ENCODE results near the gene P2RX7.

P2RX7 gene

GRCh38 chr12:121132601-121133481, at the start of gene P2RX7:
TSS of gene P2RX7 (plus strand) at chr12:121132876. CDS start at chr12:121132971, 95 bp downstream.
- H3K27ac ChIP-seq: peak within 1 kb of the TSS; percentile 71
- TF ChIP-seq CTCF (conservative IDR thresholded peaks at IDR 0.05): peak; percentile 16; the same call in 1 of the 2 replicates

GRCh38 chr12:121084229-121084628, 48.4 kb upstream of the P2RX7 start:
- H3K27ac ChIP-seq: no peak overlapping the region
- TF ChIP-seq CTCF (conservative IDR thresholded peaks at IDR 0.05): no peak

- no peak for TF ChIP-seq CTCF (conservative IDR thresholded peaks at IDR 0.05)
- no peak overlapping the region for H3K27ac ChIP-seq
Observed at GRCh38 chr12:121085069-121085468, 47.6 kb upstream of the P2RX7 start.

GRCh38 chr12:121085506-121086353, 46.9 kb upstream of the P2RX7 start:
- TF ChIP-seq CTCF (conservative IDR thresholded peaks at IDR 0.05): no peak
- no peak overlapping the region for H3K27ac ChIP-seq

- TF ChIP-seq CTCF (conservative IDR thresholded peaks at IDR 0.05): no peak
- no peak overlapping the region for H3K27ac ChIP-seq
Observed at GRCh38 chr12:121086781-121087295, 45.8 kb upstream of the P2RX7 start.

GRCh38 chr12:121087467-121088194, 45.0 kb upstream of the P2RX7 start:
- TF ChIP-seq CTCF (conservative IDR thresholded peaks at IDR 0.05): no peak
- H3K27ac ChIP-seq: no peak overlapping the region
